Esophagus mucosa (tissue), 1 donor: ENCODE data around the gene RASD1. TPM values are rescaled to one million over a fixed set of nuclear protein-coding genes. Genes with fewer than 3 reads are reported as not detected.

Experiments
- ATAC-seq: fragments of 200-7000 bp; cut with Tn5 transposase; one replicate; pipeline ENCODE4 v1.9.1; 2020
- total RNA-seq: library from RNA; stranded (reverse); gene quantifications from one replicate; pipeline ENCODE4 v1.2.4, GENCODE V29; 2023
- donor health status: DM: yes; HTN: yes; CAD: no.

Gene RASD1
- total RNA-seq, 1 donor from 2014 or later: 0.60 TPM

- peak; percentile 17 for ATAC-seq
Observed at GRCh38 chr17:17526369-17526768, 30.2 kb upstream of the RASD1 start.

- ATAC-seq: peak; percentile 38
Observed at GRCh38 chr17:17525956-17526355, 29.8 kb upstream of the RASD1 start.

GRCh38 chr17:17525311-17525710 is 29.1 kb upstream of the RASD1 start:
- no peak for ATAC-seq

- ATAC-seq: no peak
Observed at GRCh38 chr17:17523731-17524490, 27.7 kb upstream of the RASD1 start.

GRCh38 chr17:17523001-17523730 is 27.0 kb upstream of the RASD1 start:
- no peak for ATAC-seq

- ATAC-seq: no peak
Observed at GRCh38 chr17:17520599-17521232, 24.5 kb upstream of the RASD1 start.

- no peak for ATAC-seq
Observed at GRCh38 chr17:17519886-17520285, 23.7 kb upstream of the RASD1 start.

- ATAC-seq: no peak
Observed at GRCh38 chr17:17518951-17519350, 22.8 kb upstream of the RASD1 start.

- no peak for ATAC-seq
Observed at GRCh38 chr17:17518014-17518413, 21.8 kb upstream of the RASD1 start.

GRCh38 chr17:17516941-17517720 is 20.9 kb upstream of the RASD1 start:
- no peak for ATAC-seq

- no peak for ATAC-seq
Observed at GRCh38 chr17:17515934-17516930, 20.0 kb upstream of the RASD1 start.

- no peak for ATAC-seq
Observed at GRCh38 chr17:17514993-17515933, 19.1 kb upstream of the RASD1 start.

- no peak for ATAC-seq
Observed at GRCh38 chr17:17514361-17514992, 18.3 kb upstream of the RASD1 start.

- no peak for ATAC-seq
Observed at GRCh38 chr17:17513626-17514025, 17.4 kb upstream of the RASD1 start.

GRCh38 chr17:17512866-17513265 is 16.7 kb upstream of the RASD1 start:
- no peak for ATAC-seq

GRCh38 chr17:17511881-17512858 is 16.0 kb upstream of the RASD1 start:
- ATAC-seq: peak; percentile 79

- ATAC-seq: no peak
Observed at GRCh38 chr17:17511293-17511741, 15.1 kb upstream of the RASD1 start.
